Stomach (tissue), 9 donors: ENCODE results near the gene SOX30. TPM values are rescaled to one million over a fixed set of nuclear protein-coding genes. Genes with fewer than 3 reads are reported as not detected.

Experiments used
- DNase-seq, 2 donors: peaks; one replicate each; pipeline versions ENCODE4 v3.0.0 to v3.0.0-alpha.2; 2013 to 2019
- H3K27ac ChIP-seq, 5 donors: fragments of 200-600 bp in 4 of 5; sonication (generic) in 4 of 5; one replicate each; pipeline ENCODE4 v1.5.1; 2013 to 2019; ENCODE audit warnings: mild to moderate bottlenecking in 1 of 5, moderate library complexity in 1 of 5
- H3K27me3 ChIP-seq, 3 donors: fragments of 200-600 bp; sonication (generic); one replicate each; pipeline ENCODE4 v1.5.1; 2017 to 2019; ENCODE audit warnings: mixed run types in 1 of 3
- H3K36me3 ChIP-seq, 4 donors: fragments of 200-600 bp; sonication (generic); 1 replicate in 3 of 4; 2 replicates in 1 of 4; pipeline ENCODE4 v1.5.1; 2016 to 2019
- H3K4me1 ChIP-seq, 4 donors: fragments of 200-600 bp; sonication (generic); one replicate each; pipeline ENCODE4 v1.5.1; 2016 to 2019
- H3K4me3 ChIP-seq, 4 donors: fragments of 200-600 bp; sonication (generic) in 3 of 4; one replicate each; pipeline ENCODE4 v1.5.1; 2016 to 2019; ENCODE audit warnings: mild to moderate bottlenecking in 1 of 4
- H3K9me3 ChIP-seq, 4 donors: fragments of 200-600 bp; sonication (generic); one replicate each; pipeline ENCODE4 v1.5.1; 2016 to 2019
- EP300 ChIP-seq: sonication (generic); formaldehyde crosslinking; IDR thresholded peaks from one replicate; pipeline ENCODE4 v1.6.1; 2017; ENCODE audit warnings: antibody characterized with exemption
- POLR2A ChIP-seq, 4 donors: fragments of 450-650 bp; IDR thresholded peaks; one replicate each; pipeline ENCODE4 v1.6.1; 2016; ENCODE audit warnings: antibody characterized with exemption in 4 of 4, control low read depth in 2 of 4, mild to moderate bottlenecking in 1 of 4, moderate library complexity in 1 of 4
- POLR2AphosphoS5 ChIP-seq, 3 donors: sonication (generic); formaldehyde crosslinking; IDR thresholded peaks; one replicate each; pipeline ENCODE4 v1.6.1; 2016; ENCODE audit warnings: antibody characterized with exemption in 3 of 3
- WGBS, 5 donors: extraction: QIAGEN DNeasy Blood & Tissue Kit in 3 of 5; methylation state at CpG; one replicate each; pipeline versions ENCODE4 v1.1.5 to v1.1.7; 2013 to 2018; 5-methylcytosine and 5-hydroxymethylcytosine counted together
- intact Hi-C: fragments of 100-400 bp; cut with DNase I; formaldehyde crosslinking; loops from one replicate; pipeline ENCODE4 v1.15.1; 2023; ENCODE audit warnings: low total_unique reads
- polyA plus RNA-seq, 3 donors: library from polyadenylated mRNA; stranded (reverse); fragments of 200-250 nt; gene quantifications; one replicate each; pipeline ENCODE4 v1.2.3, GENCODE V29; 2013
- total RNA-seq, 5 donors: library from RNA; depleted of rRNA; stranded (reverse); fragments of >200 nt; gene quantifications; one replicate each; pipeline versions ENCODE4 v1.1.0 to v1.2.3, GENCODE V29; 2014 to 2016
- TF ChIP-seq, protein P1 (sequence below), 7 experiments: fragments of 450-650 bp in 4 of 7; fragments of 200-600 bp in 3 of 7; sonication (generic) in 3 of 7; IDR thresholded peaks; one replicate each; pipeline ENCODE4 v1.5.1; 2016 to 2019; ENCODE audit warnings: antibody characterized with exemption in 7 of 7, control low read depth in 2 of 7, mild to moderate bottlenecking in 1 of 7
- donor health status: healthy with polysubstance abuse.
- donor health status: Bipolar disorder and iron deficiency.
- donor health status: healthy.

Gene SOX30
- total and polyA plus RNA-seq, 8 donors, result 0.08 to 0.29 TPM; not detected in 6

DNA sequence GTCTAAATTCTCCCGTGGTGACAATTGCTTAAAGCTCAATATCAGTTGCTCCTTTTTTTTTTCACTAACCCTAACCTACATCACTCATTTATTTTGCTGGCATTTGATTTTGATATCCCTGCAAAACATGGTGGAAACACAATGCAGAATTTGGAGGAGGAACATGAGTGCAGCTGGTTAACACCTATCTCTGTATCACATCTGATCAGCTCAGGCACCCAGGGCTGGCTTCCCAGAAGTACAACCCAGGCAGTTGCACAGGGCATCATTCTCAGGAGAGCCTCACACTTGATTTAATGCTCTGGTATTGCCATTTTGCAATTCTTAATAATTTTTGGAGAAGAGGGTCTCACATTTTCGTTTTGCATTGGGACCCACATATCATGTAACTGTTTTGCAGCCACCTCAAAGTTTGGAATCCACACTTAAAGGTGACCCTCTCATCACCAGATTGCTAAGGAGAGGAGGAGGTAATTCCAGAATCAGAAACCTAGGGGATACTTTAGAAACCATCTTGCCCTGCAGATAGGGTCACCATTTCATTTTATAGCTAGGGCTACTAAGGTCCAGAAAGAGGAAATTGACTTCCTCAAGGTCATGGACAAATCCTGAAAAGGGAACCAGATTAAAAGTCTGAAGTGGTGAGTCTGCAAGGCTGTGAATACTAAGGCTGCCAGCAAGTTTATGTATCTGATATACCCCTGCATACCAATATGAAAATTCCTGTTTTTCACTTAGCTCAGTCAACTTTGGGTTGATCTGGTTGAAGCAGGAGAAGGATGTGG, 57.4 kb downstream of the SOX30 start:
- H3K27ac ChIP-seq, result no peak overlapping the region
- intact Hi-C loops, result no loop called here

GRCh38 chr5:157594257-157594656, 58.0 kb downstream of the SOX30 start:
- Histone ChIP-seq H3K4me3 (no peak overlapping the region), H3K27me3 (no peaks in the 10 kb centered on the region), H3K27ac (no peak overlapping the region), H3K9me3 (no peaks in the 10 kb centered on the region), H3K4me1 (peaks cover 0 to 5% (median 2%) of the 10 kb centered on the region in 4 donors), H3K36me3 (no peaks in the 10 kb centered on the region)
- intact Hi-C loops, result no loop called here
- no peak for DNase-seq
- TF ChIP-seq, protein P1, sequence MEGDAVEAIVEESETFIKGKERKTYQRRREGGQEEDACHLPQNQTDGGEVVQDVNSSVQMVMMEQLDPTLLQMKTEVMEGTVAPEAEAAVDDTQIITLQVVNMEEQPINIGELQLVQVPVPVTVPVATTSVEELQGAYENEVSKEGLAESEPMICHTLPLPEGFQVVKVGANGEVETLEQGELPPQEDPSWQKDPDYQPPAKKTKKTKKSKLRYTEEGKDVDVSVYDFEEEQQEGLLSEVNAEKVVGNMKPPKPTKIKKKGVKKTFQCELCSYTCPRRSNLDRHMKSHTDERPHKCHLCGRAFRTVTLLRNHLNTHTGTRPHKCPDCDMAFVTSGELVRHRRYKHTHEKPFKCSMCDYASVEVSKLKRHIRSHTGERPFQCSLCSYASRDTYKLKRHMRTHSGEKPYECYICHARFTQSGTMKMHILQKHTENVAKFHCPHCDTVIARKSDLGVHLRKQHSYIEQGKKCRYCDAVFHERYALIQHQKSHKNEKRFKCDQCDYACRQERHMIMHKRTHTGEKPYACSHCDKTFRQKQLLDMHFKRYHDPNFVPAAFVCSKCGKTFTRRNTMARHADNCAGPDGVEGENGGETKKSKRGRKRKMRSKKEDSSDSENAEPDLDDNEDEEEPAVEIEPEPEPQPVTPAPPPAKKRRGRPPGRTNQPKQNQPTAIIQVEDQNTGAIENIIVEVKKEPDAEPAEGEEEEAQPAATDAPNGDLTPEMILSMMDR (IDR thresholded peaks at IDR 0.05), result no peak
- no peak for TF ChIP-seq POLR2A (IDR thresholded peaks at IDR 0.05)
- no peak for TF ChIP-seq EP300
- no peak for TF ChIP-seq POLR2AphosphoS5 (IDR thresholded peaks at IDR 0.05)

More for the DNA sequence above, 57.4 kb downstream of the SOX30 start:
- no peaks in the 10 kb centered on the region for H3K36me3 ChIP-seq
- peaks cover 0 to 5% (median 2%) of the 10 kb centered on the region in 4 donors for H3K4me1 ChIP-seq
- no peak for DNase-seq
- TF ChIP-seq, protein P1 (IDR thresholded peaks at IDR 0.05), result no peak
- no peak for TF ChIP-seq POLR2A (IDR thresholded peaks at IDR 0.05)
- TF ChIP-seq EP300, result no peak
- no peak for TF ChIP-seq POLR2AphosphoS5 (IDR thresholded peaks at IDR 0.05)
- H3K4me3 ChIP-seq, result no peak overlapping the region
- WGBS, 5 donors, result 46 to 62% (median 52%) methylated on average over 2 of the region's 2 CpGs
- H3K27me3 ChIP-seq, result no peaks in the 10 kb centered on the region
- no peaks in the 10 kb centered on the region for H3K9me3 ChIP-seq

- H3K9me3 ChIP-seq, result no peaks in the 10 kb centered on the region
- no peak overlapping the region for H3K4me3 ChIP-seq
- peaks cover 0 to 5% (median 2%) of the 10 kb centered on the region in 4 donors for H3K4me1 ChIP-seq
- TF ChIP-seq EP300 (no peak), POLR2AphosphoS5 (IDR thresholded peaks at IDR 0.05) (no peak), POLR2A (IDR thresholded peaks at IDR 0.05) (no peak)
- TF ChIP-seq, protein P1 (IDR thresholded peaks at IDR 0.05), result no peak
- H3K36me3 ChIP-seq, result no peaks in the 10 kb centered on the region
- WGBS, 5 donors, result 72 to 83% (median 78%) methylated on average over 6 of the region's 6 CpGs
- intact Hi-C loops, result no loop called here
- no peaks in the 10 kb centered on the region for H3K27me3 ChIP-seq
- DNase-seq, result no peak
- H3K27ac ChIP-seq, result peak overlapping the region in 1 of 5 donors; percentile 27
These were observed 59.0 kb downstream of the SOX30 start for GRCh38 chr5:157593052-157593757.

DNA sequence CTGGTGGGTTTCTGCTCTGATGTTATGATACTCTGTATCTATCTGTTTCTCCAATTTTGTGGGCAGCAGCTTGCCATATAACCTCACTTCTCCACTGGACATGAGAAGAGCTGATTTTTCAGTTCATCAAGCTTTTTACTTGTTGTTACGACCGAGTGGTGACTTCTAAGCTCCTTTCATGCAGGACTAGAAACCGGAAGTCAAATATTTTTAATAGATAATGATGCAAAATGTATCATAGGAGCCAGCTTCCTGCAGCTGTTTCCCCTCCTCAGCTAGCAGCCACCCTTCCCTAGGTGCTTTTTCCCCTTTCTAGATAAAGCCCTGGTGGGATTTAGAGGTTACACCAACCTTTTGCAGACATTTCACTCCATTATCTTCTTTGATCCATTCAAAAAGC, 59.6 kb downstream of the SOX30 start:
- no peaks in the 10 kb centered on the region for H3K9me3 ChIP-seq
- no peak overlapping the region for H3K4me3 ChIP-seq
- H3K27me3 ChIP-seq, result no peaks in the 10 kb centered on the region
- TF ChIP-seq, protein P1 (IDR thresholded peaks at IDR 0.05), result no peak
- TF ChIP-seq EP300 (no peak), POLR2A (IDR thresholded peaks at IDR 0.05) (no peak)
- intact Hi-C loops, result no loop called here
- peak overlapping the region in 1 of 5 donors; percentile 27 for H3K27ac ChIP-seq
- WGBS, 5 donors, result 32 to 46% (median 35%) methylated on average over 3 of the region's 3 CpGs
- no peak for DNase-seq
- no peaks in the 10 kb centered on the region for H3K36me3 ChIP-seq
- peaks cover 0 to 5% (median 2%) of the 10 kb centered on the region in 4 donors for H3K4me1 ChIP-seq
